GM12878 (cell line): Measurements from ENCODE around the gene WARS2. TPM values are rescaled to one million over a fixed set of nuclear protein-coding genes. Genes with fewer than 3 reads are reported as not detected.
A peak's percentile ranks its signal among the peaks of the same experiment; 100 is the strongest.

ENCODE experiments used
- ATAC-seq: fragments of 200-7000 bp; cut with Tn5 transposase; 3 replicates; pipeline ENCODE4 v1.9.1; 2020; ENCODE audit warnings: mild to moderate bottlenecking, moderate library complexity
- BruUV-seq: library from RNA; stranded (reverse); fragments of 400-500 nt; replicated peaks from 2 replicates; lab custom pipeline; 2021; lab: Mats Ljungman, UMichigan
- CTCF ChIA-PET: fragments of 300-600 bp; sonication (Branson Sonifier 250); formaldehyde crosslinking; extraction: SDS; loops from one replicate; lab custom pipeline; 2021; ENCODE audit warnings: inconsistent platforms; lab: Yijun Ruan, JAX
- POLR2A ChIA-PET: fragments of 350-600 bp; formaldehyde crosslinking; extraction: SDS; loops from one replicate; lab custom pipeline; 2021; ENCODE audit warnings: inconsistent platforms; lab: Charles Lee
- RAD21 ChIA-PET: fragments of 300-600 bp; sonication (Branson Sonifier 250); formaldehyde crosslinking; loops from one replicate; lab custom pipeline; 2023; ENCODE audit warnings: antibody characterized with exemption; ENCODE audit not compliant: unreplicated experiment; lab: Charles Lee
- SMC1A ChIA-PET: fragments of 300-600 bp; sonication (Branson Sonifier 250); formaldehyde crosslinking; loops from one replicate; lab custom pipeline; 2023; ENCODE audit not compliant: unreplicated experiment, uncharacterized antibody; lab: Charles Lee
- DNase-seq: peaks from one replicate; pipeline ENCODE4 v3.0.0-alpha.2; 2011; ENCODE audit warnings: low read depth, low spot score
- FAIRE-seq: peaks from 3 replicates; lab custom pipeline; 2011; peaks lifted over from hg19 to GRCh38; lab: Jason Lieb, UNC
- H2AFZ ChIP-seq: 2 replicates; pipeline ENCODE4 v1.6.0; 2011; ENCODE audit warnings: low read depth, low read length, control low read depth; ENCODE audit not compliant: control insufficient read depth
- H3K27ac ChIP-seq: 2 replicates; pipeline ENCODE4 v1.5.1; 2011; ENCODE audit warnings: control low read depth; ENCODE audit not compliant: control insufficient read depth, insufficient read depth
- H3K27me3 ChIP-seq, 2 experiments: replicated peaks in 1 of 2; 2 replicates each; pipeline versions ENCODE4 v1.6.0 to v1.6.1; 2011; ENCODE audit warnings: low read length in 1 of 2; ENCODE audit not compliant: control insufficient read depth in 2 of 2, insufficient read depth in 2 of 2
- H3K36me3 ChIP-seq, 2 experiments: 2 replicates each; pipeline ENCODE4 v1.5.1; 2011; ENCODE audit warnings: low read length in 1 of 2; ENCODE audit not compliant: control insufficient read depth in 2 of 2, insufficient read depth in 2 of 2
- H3K4me1 ChIP-seq: 2 replicates; pipeline ENCODE4 v1.6.1; 2011; ENCODE audit warnings: mild to moderate bottlenecking, low read length, moderate library complexity, mixed read lengths; ENCODE audit not compliant: control insufficient read depth, insufficient read depth
- H3K4me2 ChIP-seq: 2 replicates; pipeline ENCODE4 v1.6.0; 2011; ENCODE audit warnings: control low read depth; ENCODE audit not compliant: control insufficient read depth, insufficient read depth
- H3K4me3 ChIP-seq: fragments of 200-600 bp; sonication (generic); 2 replicates; pipeline ENCODE4 v1.5.1; 2016
- H3K79me2 ChIP-seq: 2 replicates; pipeline ENCODE4 v1.6.0; 2011; ENCODE audit warnings: low read length; ENCODE audit not compliant: control insufficient read depth, insufficient read depth
- H3K9ac ChIP-seq: 2 replicates; pipeline ENCODE4 v1.8.0; 2011; ENCODE audit warnings: low read length, control low read depth, mixed read lengths; ENCODE audit not compliant: control insufficient read depth, insufficient read depth
- H3K9me3 ChIP-seq: replicated peaks from 3 replicates; pipeline ENCODE4 v1.5.1; 2011; ENCODE audit warnings: mild to moderate bottlenecking, low read length; ENCODE audit not compliant: control insufficient read depth, insufficient read depth
- H4K20me1 ChIP-seq: 2 replicates; pipeline ENCODE4 v1.6.0; 2011; ENCODE audit not compliant: control insufficient read depth, insufficient read depth
- ATF3 ChIP-seq: IDR thresholded peaks from 2 replicates; pipeline ENCODE4 v1.6.1; 2011; ENCODE audit warnings: low read depth, mild to moderate bottlenecking, low read length, moderate library complexity, borderline replicate concordance; ENCODE audit errors: extremely low read depth
- ATF7 ChIP-seq: fragments of 450-650 bp; IDR thresholded peaks from 2 replicates; pipeline ENCODE4 v1.6.1; 2016; ENCODE audit warnings: low read depth, mild to moderate bottlenecking
- CHD1 ChIP-seq: IDR thresholded peaks from 2 replicates; pipeline ENCODE4 v1.6.1; 2012; ENCODE audit warnings: low read depth, low read length, improper control_type of control experiment
- FOXM1 ChIP-seq: IDR thresholded peaks from 2 replicates; pipeline ENCODE4 v1.6.1; 2012; ENCODE audit warnings: low read depth, mild to moderate bottlenecking, inconsistent platforms, low read length, moderate library complexity
- IRF4 ChIP-seq: IDR thresholded peaks from 2 replicates; pipeline ENCODE4 v1.6.1; 2011; ENCODE audit warnings: low read depth, low read length
- JUNB ChIP-seq: IDR thresholded peaks from 2 replicates; pipeline ENCODE4 v1.6.1; 2016; ENCODE audit warnings: antibody characterized with exemption, mild to moderate bottlenecking
- NFYA ChIP-seq: IDR thresholded peaks from 2 replicates; pipeline ENCODE4 v1.6.1; 2011; ENCODE audit warnings: low read depth, mild to moderate bottlenecking, low read length, improper control_type of control experiment, borderline replicate concordance
- NR2F1 ChIP-seq: fragments of 450-650 bp; conservative IDR thresholded peaks from 2 replicates; pipeline ENCODE4 v1.6.1; 2017; ENCODE audit warnings: mild to moderate bottlenecking
- NRF1 ChIP-seq: conservative IDR thresholded peaks from 2 replicates; pipeline ENCODE4 v1.6.1; 2011; ENCODE audit warnings: mild to moderate bottlenecking, low read depth, low read length, improper control_type of control experiment
- SMC3 ChIP-seq: IDR thresholded peaks from 2 replicates; pipeline ENCODE4 v1.6.1; 2011; ENCODE audit warnings: low read length, improper control_type of control experiment, borderline replicate concordance
- TCF3 ChIP-seq: IDR thresholded peaks from 2 replicates; pipeline ENCODE4 v1.6.1; 2012; ENCODE audit warnings: low read depth, mild to moderate bottlenecking, low read length, borderline replicate concordance; ENCODE audit not compliant: insufficient read depth
- USF2 ChIP-seq: IDR thresholded peaks from 2 replicates; pipeline ENCODE4 v1.6.1; 2011; ENCODE audit warnings: low read depth, low read length, improper control_type of control experiment, borderline replicate concordance
- ZNF274 ChIP-seq: IDR thresholded peaks from one replicate; pipeline ENCODE4 v1.8.0; 2011; ENCODE audit not compliant: insufficient read length, insufficient read depth
- WGBS: methylation state at CpG from one replicate; pipeline ENCODE4 v1.1.6; 2016; ENCODE audit warnings: low lambda C conversion rate; ENCODE audit not compliant: insufficient replicate concordance, insufficient coverage; ENCODE audit errors: missing lambda C conversion rate; 5-methylcytosine and 5-hydroxymethylcytosine counted together
- in situ Hi-C: fragments of 300-500 bp; cut with MboI; formaldehyde crosslinking; loops from 9 replicates; pipeline ENCODE4 v1.14.3; 2018; ENCODE audit warnings: mixed read lengths
- intact Hi-C: fragments of 100-400 bp; cut with micrococcal nuclease; formaldehyde crosslinking; loops from one replicate; pipeline ENCODE4 v1.14.2; 2022; ENCODE audit not compliant: unreplicated experiment
- polyA plus RNA-seq, 11 experiments: library from polyadenylated mRNA; depleted of rRNA in 4 of 11; unstranded in 6 of 11; stranded (reverse) in 5 of 11; fragments of >200 nt; fragmentation: Nextera tagmentation in 4 of 11; fragmentation: Illumina TruSeq in 1 of 11; extraction: Ambion mirVana in 4 of 11; extraction: Trizol in 1 of 11; gene quantifications; 1 replicate in 1 of 11; 2 replicates in 10 of 11; pipeline versions ENCODE4 v1.2.1 to v1.2.3, GENCODE V29; 2011 to 2016; ENCODE audit warnings: inconsistent platforms in 2 of 11, missing spikeins in 2 of 11, low read depth in 1 of 11
- total RNA-seq, 4 experiments: library from RNA; depleted of rRNA in 3 of 4; stranded (reverse); fragments of >200 nt in 3 of 4; fragmentation: Illumina TruSeq in 1 of 4; extraction: Trizol in 1 of 4; gene quantifications; 2 replicates each; pipeline versions ENCODE4 v1.2.1 to v1.2.3, GENCODE V29; 2013 to 2021
- TF ChIP-seq, protein P1 (sequence below): IDR thresholded peaks from 2 replicates; pipeline ENCODE4 v1.6.1; 2012; ENCODE audit warnings: low read depth, low read length, improper control_type of control experiment
- TF ChIP-seq, protein P2 (sequence below): fragments of 450-650 bp; IDR thresholded peaks from 2 replicates; pipeline ENCODE4 v1.6.1; 2014; ENCODE audit warnings: mild to moderate bottlenecking

The WARS2 gene
- total and polyA plus RNA-seq, 10 of the 15 experiments (the other 5 are each of a cell fraction or from before 2014, with no cell fraction given) = 5.5 to 22.2 (median 14.4) TPM

- no peak for DNase-seq
- RAD21 ChIA-PET = no interaction called here
- Histone ChIP-seq H3K79me2 (no peaks in the 10 kb centered on the region), H3K4me3 (no peak overlapping the region), H3K9ac (no peak overlapping the region), H3K4me1 (no peaks in the 10 kb centered on the region), H3K36me3 (no peaks in the 10 kb centered on the region), H4K20me1 (no peaks in the 10 kb centered on the region), H2AFZ (no peak overlapping the region), H3K9me3 (no peaks in the 10 kb centered on the region; the same call in 2 of the 3 replicates), H3K4me2 (no peak overlapping the region), H3K27ac (no peak overlapping the region), H3K27me3 (no peaks in the 10 kb centered on the region)
- TF ChIP-seq, protein P1, sequence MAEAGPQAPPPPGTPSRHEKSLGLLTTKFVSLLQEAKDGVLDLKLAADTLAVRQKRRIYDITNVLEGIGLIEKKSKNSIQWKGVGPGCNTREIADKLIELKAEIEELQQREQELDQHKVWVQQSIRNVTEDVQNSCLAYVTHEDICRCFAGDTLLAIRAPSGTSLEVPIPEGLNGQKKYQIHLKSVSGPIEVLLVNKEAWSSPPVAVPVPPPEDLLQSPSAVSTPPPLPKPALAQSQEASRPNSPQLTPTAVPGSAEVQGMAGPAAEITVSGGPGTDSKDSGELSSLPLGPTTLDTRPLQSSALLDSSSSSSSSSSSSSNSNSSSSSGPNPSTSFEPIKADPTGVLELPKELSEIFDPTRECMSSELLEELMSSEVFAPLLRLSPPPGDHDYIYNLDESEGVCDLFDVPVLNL = no peak
- TF ChIP-seq ATF7 (no peak), FOXM1 (no peak), NR2F1 (0 out of 2 replicates have a peak, but pooled peaks have one; percentile 24)
- in situ Hi-C loops (no loop called here), intact Hi-C loops (no loop called here)
- CTCF ChIA-PET = no interaction called here
- no peak for ATAC-seq
- FAIRE-seq = no peak
- WGBS = 16% methylated on average over 2 of the region's 2 CpGs
- SMC1A ChIA-PET = no interaction called here
- POLR2A ChIA-PET = no interaction called here
- no TSS peak for BruUV-seq
Observed at GRCh38 chr1:119086830-119087229, 53.6 kb downstream of the WARS2 start.

- in situ Hi-C loops = no loop called here
- ChIA-PET RAD21 (no interaction called here), POLR2A (no interaction called here), SMC1A (no interaction called here), CTCF (interaction anchor here (1.1 kb wide), 1 partner anchor 8 kb away, joined by 3 read pairs; no protein-coding TSS in a partner anchor)
- FAIRE-seq = no peak
- ATAC-seq = no peak
- Histone ChIP-seq H3K36me3 (no peaks in the 10 kb centered on the region), H3K9ac (no peak overlapping the region), H3K79me2 (no peaks in the 10 kb centered on the region), H3K4me2 (no peak overlapping the region), H4K20me1 (no peaks in the 10 kb centered on the region), H3K9me3 (no peaks in the 10 kb centered on the region; the same call in 2 of the 3 replicates), H2AFZ (no peak overlapping the region), H3K4me3 (no peak overlapping the region), H3K27me3 (no peaks in the 10 kb centered on the region), H3K27ac (no peak overlapping the region), H3K4me1 (no peaks in the 10 kb centered on the region)
- intact Hi-C loops = no loop called here
- DNase-seq = no peak
- WGBS = 95% methylated on average over 10 of the region's 10 CpGs
- no TSS peak for BruUV-seq
- TF ChIP-seq NRF1 = no peak
- TF ChIP-seq, protein P2, sequence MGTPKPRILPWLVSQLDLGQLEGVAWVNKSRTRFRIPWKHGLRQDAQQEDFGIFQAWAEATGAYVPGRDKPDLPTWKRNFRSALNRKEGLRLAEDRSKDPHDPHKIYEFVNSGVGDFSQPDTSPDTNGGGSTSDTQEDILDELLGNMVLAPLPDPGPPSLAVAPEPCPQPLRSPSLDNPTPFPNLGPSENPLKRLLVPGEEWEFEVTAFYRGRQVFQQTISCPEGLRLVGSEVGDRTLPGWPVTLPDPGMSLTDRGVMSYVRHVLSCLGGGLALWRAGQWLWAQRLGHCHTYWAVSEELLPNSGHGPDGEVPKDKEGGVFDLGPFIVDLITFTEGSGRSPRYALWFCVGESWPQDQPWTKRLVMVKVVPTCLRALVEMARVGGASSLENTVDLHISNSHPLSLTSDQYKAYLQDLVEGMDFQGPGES = no peak
- no peak for TF ChIP-seq USF2
- no peak for TF ChIP-seq ZNF274
- no peak for TF ChIP-seq JUNB
- TF ChIP-seq TCF3 = no peak
- no peak for TF ChIP-seq NFYA
- TF ChIP-seq ATF3 = no peak
- TF ChIP-seq CHD1 = no peak
- no peak for TF ChIP-seq SMC3
- no peak for TF ChIP-seq IRF4
Observed at GRCh38 chr1:119084798-119085197, 55.7 kb downstream of the WARS2 start.
